ENCODE measurements around the gene PXMP2.
"Not testable (repeated sequence)": the region's sequence is repeated elsewhere in the genome, so short reads cannot be mapped to it uniquely, and the experiment has no call there.

PXMP2 gene

DNA sequence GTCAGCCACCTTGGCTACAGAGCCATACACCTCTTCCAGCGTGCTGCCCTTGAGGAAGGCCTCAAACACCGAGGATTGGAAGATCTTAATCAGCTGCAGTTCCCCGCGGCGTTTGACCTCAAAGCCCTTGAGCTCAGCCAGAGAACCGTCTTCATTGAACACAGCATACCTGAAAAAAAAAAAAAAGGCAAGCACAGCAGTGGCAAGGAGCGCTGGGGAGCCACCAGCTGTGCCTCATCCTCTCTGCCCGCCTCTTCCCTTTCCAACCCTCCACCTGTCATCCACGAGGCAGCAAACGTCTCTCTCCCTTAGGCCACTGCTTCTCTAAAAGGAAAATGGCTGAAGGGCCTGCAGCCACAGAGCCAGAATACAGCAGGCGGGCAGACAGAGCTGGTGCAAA, 26.4 kb upstream of the PXMP2 start:
- DNase-seq = no peak

DNA sequence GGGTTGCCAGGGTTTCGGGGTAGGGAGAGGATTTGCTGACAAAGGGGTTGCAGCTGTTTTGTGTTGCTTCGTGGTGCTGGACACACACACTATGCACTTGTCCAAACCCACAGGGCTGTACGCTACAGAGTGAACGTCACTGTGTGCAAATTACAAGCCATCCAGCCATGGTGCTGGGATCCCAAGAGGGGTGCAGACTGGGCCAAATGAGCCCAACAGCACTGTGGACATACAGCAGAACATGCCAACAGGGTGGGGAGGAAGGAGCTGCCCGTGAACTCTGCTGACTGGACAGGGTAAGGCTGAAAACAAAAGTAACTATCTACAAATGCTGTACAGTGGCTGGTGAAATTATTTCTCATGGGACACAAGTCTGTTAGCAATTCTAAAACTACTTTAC, 25.4 kb upstream of the PXMP2 start:
- no peak for DNase-seq

- DNase-seq = no peak
These were observed 24.3 kb upstream of the PXMP2 start for GRCh38 chr12:132662901-132663755.

GRCh38 chr12:132664206-132665148, 22.9 kb upstream of the PXMP2 start:
- DNase-seq = no peak

DNA sequence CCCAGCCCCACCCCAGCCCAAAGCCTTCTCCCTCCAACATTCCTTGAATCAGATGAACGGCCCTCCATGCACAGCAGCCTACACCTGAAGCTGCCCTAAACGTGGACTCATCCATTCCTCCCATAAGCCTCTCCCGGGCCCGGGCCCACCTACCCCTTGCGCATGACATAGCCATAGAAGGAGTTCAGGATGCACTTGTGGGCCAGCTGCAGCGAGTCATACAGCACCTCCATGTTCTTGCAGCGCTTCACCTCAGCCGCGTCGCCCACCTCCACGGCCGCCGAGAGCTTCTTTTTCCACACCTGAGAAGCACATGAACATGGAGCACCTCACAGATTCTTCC, 22.3 kb upstream of the PXMP2 start:
- DNase-seq = no peak

DNA sequence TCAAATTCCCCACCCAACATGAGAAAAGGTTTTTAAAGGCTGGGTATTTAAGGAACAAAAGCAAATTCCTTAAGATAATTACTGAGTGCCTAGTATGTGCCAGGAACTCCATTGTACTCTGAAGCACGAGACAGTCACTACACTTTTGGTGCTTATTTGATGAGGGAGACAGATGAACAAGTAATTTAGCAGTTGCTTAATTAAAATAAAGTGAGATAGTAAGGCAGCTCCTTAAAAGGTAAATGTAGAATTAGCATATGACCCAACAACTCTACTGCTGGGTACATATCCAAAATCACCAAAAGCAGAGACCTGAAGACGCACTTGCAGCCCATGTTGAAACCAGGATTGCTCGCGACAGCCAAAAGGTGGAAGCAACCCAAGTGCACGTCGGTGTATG, 21.6 kb upstream of the PXMP2 start:
- no peak for DNase-seq

GRCh38 chr12:132668191-132669088, 18.9 kb upstream of the PXMP2 start:
- no peak for DNase-seq

DNA sequence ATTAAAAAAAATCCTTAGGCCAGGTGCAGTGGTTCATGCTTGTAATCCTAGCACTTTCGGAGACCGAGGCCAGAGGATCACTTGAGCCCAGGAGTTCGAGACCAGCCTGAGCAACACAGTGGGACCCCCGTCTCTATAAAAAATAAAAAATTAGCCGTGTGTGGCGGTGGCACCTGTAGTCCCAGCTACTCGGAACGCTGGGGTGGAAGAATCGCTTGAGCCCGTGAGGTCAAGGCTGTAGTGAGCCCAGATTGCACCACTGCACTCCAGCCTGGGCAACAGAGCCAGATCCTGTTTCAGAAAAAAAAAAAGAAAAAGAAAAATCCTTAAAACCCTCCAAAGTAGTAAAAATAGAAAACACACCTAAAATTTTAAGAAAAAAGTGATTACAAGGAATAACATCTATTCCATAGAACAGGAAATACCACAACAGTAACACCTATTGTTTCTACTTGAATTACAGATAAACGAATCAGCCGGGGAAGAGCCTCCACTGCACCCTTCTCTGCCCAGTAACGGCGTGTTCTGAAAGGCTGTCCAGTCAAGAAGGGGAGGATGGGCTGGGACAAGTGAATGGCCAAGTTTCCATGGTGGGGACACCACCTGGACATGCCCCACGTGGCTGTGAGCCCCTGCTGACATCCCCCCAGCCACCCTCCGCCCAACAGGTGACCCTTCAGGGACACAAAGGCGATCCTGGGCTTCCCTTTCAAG, 18.1 kb upstream of the PXMP2 start:
- no peak for DNase-seq

DNA sequence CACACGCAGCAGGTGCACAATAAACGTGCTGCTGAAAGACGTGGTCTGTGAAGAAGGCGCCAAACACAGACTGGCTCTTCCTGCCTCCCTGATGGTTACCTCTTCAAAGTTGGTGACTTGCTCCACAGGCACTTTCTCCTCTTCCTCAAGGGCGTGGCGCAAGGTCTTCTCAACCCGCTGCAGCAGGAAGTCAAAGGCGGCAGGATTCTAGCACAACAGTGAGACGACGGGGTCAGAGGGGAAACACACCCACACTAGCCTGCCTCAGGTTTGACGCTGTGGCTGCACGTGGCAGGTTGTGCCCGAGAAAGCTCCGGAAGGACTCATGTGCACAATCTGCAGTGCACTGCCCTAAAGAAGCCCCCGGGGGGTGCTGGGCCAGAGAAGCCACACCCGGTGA, 15.3 kb upstream of the PXMP2 start:
- DNase-seq = no peak

GRCh38 chr12:132672678-132673077, 14.7 kb upstream of the PXMP2 start:
- DNase-seq = no peak

- DNase-seq = no peak
These were observed 13.9 kb upstream of the PXMP2 start for GRCh38 chr12:132673288-132674179.

- DNase-seq = no peak
These were observed 12.8 kb upstream of the PXMP2 start for GRCh38 chr12:132674561-132674960.

DNA sequence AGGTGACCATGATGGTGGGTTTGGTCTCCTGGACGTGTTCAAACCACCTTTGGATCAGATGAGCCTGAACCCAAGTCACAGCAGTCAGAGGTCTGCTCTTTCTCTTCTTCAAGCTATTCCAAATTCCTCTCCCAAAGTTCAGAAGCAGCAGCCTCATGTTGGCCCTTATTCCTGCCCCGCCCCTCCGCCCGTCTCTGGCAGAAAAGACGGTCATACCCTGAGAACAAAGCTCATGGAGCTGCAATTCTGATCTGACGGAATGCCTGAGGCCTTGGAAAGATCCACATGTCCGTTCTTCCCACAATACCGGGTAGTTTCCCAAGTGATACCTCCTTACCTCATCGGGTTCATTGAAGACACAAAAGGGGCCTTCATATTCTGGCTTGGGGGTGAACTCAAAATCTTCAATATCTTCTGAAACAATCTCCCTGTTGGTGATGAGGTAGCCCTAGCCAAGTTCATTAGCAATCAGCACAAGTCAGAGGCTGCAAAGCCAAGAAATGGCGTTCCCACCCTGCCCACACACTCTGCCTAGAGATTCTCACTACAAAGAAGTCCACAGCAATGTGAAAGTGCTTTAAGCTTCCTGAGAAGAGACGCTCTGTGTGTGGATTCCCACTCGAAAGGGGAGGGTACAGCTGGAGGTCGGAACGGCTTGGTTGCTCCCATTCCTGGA, 11.5 kb upstream of the PXMP2 start:
- no peak for DNase-seq

- no peak for DNase-seq
These were observed 9.9 kb upstream of the PXMP2 start for GRCh38 chr12:132677492-132677891.

- no peak for DNase-seq
These were observed 2.0 kb upstream of the PXMP2 start for GRCh38 chr12:132685400-132685799.

DNA sequence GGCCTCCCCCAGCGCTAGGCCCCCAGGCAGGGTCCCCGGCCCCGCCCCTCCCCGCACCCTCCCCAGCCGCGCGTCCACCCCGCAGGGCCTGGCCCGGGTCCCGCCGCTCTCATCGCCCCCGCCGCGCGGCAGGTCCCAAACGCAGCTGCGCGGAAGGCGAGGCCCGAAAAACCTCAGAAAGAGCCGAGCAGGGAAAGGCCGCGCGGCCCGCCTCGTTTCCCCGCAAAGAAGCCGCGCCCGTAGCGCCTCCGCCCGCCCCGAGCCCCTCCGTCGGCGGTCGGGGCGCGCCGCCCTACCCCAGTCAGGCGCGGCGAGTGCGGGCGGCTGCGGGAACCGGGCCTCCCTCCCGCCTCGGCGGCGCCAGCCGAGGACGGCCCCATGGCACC, 569 bp upstream of the PXMP2 start:
- DNase-seq = no peak

- DNase-seq = no peak
These were observed 1.8 kb downstream of the PXMP2 start for GRCh38 chr12:132689227-132689626.

DNA sequence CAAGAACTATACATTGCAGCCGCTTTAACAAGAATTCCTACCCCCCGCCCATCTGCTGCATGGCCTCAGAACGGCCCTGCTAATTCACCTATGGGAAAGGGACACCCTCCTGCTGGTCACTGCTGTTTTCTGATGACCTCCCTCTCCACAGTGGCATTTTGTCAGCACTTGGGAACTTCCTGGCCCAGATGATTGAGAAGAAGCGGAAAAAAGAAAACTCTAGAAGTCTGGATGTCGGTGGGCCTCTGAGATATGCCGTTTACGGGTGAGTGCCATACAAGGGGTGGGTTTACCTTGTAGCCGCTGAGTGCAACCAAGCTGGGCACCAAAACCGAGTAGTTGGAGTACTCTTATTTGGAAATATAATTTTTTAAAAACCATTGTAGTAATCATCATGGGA, 2.7 kb downstream of the PXMP2 start:
- no peak for DNase-seq

DNA sequence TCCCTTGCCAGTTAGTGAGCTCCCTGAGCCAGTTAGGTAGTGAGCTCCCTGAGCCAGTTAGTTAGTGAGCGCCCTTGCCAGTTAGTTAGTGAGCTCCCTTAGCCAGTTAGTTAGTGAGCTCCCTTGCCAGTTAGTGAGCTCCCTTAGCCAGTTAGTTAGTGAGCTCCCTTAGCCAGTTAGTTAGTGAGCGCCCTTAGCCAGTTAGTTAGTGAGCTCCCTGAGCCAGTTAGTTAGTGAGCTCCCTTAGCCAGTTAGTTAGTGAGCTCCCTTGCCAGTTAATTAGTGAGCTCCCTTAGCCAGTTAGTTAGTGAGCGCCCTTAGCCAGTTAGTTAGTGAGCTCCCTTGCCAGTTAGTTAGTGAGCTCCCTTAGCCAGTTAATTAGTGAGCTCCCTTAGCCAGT, 4.6 kb downstream of the PXMP2 start:
- DNase-seq = not testable (repeated sequence)

DNA sequence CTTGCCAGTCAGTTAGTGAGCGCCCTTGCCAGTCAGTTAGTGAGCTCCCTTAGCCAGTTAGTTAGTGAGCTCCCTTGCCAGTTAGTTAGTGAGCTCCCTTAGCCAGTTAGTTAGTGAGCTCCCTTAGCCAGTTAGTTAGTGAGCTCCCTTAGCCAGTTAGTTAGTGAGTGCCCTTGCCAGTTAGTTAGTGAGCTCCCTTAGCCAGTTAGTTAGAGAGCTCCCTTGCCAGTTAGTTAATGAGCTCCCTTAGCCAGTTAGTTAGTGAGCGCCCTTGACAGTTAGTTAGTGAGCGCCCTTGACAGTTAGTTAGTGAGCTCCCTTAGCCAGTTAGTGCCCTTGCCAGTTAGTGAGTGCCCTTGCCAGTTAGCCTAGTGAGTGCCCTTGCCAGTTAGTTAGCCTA, 7.5 kb downstream of the PXMP2 start:
- not testable (repeated sequence) for DNase-seq

DNA sequence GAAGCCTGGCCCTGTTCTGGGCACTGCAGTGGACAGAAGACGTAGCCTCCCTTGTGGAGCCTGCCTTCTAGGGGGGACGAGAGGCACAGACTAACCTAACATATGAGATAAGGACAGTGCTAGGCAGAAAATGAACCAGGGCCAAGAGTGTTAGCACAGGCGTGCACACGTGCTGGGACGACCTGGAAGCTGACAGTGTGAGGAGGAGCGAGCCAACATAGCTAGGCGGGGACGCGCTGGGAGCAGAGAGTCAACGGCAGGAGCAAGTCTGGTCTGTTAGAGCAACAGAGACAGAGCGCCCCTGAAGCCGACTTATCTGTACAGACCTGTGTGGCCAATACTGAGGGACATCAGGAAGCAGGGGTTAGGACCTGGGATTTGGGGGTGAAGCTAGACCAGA, 8.0 kb downstream of the PXMP2 start:
- no peak for DNase-seq

All from stimulated activated CD4-positive, alpha-beta T cell treated with anti-CD3 and anti-CD28 coated beads, Interleukin-1b, Interleukin-23, amount 100 ng/mL, for 48 hours (primary cell).